HepG2 (cell line): Measurements from ENCODE around the gene NCKIPSD. TPM values are rescaled to one million over a fixed set of nuclear protein-coding genes. Genes with fewer than 3 reads are reported as not detected.

Source experiments
- ATAC-seq: fragments of 200-7000 bp; cut with Tn5 transposase; 3 replicates; pipeline ENCODE4 v1.9.1; 2020; ENCODE audit warnings: mild to moderate bottlenecking, moderate library complexity
- BruUV-seq: library from RNA; stranded (reverse); fragments of 400-500 nt; replicated peaks from 2 replicates; lab custom pipeline; 2021; lab: Mats Ljungman, UMichigan
- CTCF ChIA-PET: fragments of 300-600 bp; formaldehyde crosslinking; extraction: SDS; loops from one replicate; lab custom pipeline; 2021; ENCODE audit warnings: low total read pairs, inconsistent platforms, low intra/inter-chr PET ratio; lab: Yijun Ruan, JAX
- POLR2A ChIA-PET: fragments of 350-600 bp; sonication (Branson Sonifier 250); formaldehyde crosslinking; loops from one replicate; lab custom pipeline; 2020; ENCODE audit warnings: antibody characterized with exemption, inconsistent platforms; lab: Yijun Ruan, JAX
- DNase-seq: peaks from one replicate; pipeline ENCODE4 v3.0.0-alpha.2; 2015; ENCODE audit warnings: low spot score
- FAIRE-seq: peaks from 3 replicates; lab custom pipeline; 2011; peaks lifted over from hg19 to GRCh38; lab: Jason Lieb, UNC
- H2AFZ ChIP-seq: one replicate; pipeline ENCODE4 v1.6.1; 2011; ENCODE audit warnings: low read length, inconsistent platforms
- H3K27ac ChIP-seq: fragments of 300-600 bp; 3 replicates; pipeline ENCODE4 v1.8.0; 2011; ENCODE audit warnings: mixed run types, mild to moderate bottlenecking, mixed read lengths, low read length, inconsistent platforms; ENCODE audit not compliant: insufficient read depth; ENCODE audit errors: extremely low read length
- H3K27me3 ChIP-seq, 2 experiments: fragments of 200-600 bp in 1 of 2; 2 replicates in 1 of 2; 3 replicates in 1 of 2; pipeline versions ENCODE4 v1.6.0 to v1.8.0; 2011; ENCODE audit warnings: low read length in 2 of 2, mild to moderate bottlenecking in 2 of 2, moderate library complexity in 2 of 2, inconsistent platforms in 1 of 2; ENCODE audit not compliant: insufficient read depth in 2 of 2, control insufficient read depth in 1 of 2
- H3K36me3 ChIP-seq, 2 experiments: fragments of 200-600 bp in 1 of 2; replicated peaks in 1 of 2; 2 replicates in 1 of 2; 3 replicates in 1 of 2; pipeline versions ENCODE4 v1.5.1 to v1.8.0; 2011; ENCODE audit warnings: low read length in 2 of 2, inconsistent platforms in 1 of 2; ENCODE audit not compliant: insufficient read depth in 2 of 2, control insufficient read depth in 1 of 2
- H3K4me1 ChIP-seq: 2 replicates; pipeline ENCODE4 v1.5.1; 2012; ENCODE audit warnings: low read length, inconsistent platforms; ENCODE audit not compliant: insufficient read depth
- H3K4me2 ChIP-seq: 2 replicates; pipeline ENCODE4 v1.6.0; 2011; ENCODE audit warnings: low read depth, low read length, inconsistent platforms
- H3K4me3 ChIP-seq, 3 experiments: fragments of 200-600 bp in 1 of 3; sonication (generic), shearing (Covaris generic) in 1 of 3; replicated peaks in 1 of 3; 2 replicates each; pipeline ENCODE4 v1.5.1; 2011 to 2016; ENCODE audit warnings: low read length in 3 of 3, inconsistent platforms in 2 of 3, low read depth in 2 of 3, mild to moderate bottlenecking in 2 of 3, control low read depth in 1 of 3, mixed read lengths in 1 of 3; ENCODE audit not compliant: insufficient read depth in 1 of 3
- H3K79me2 ChIP-seq: one replicate; pipeline ENCODE4 v1.6.1; 2011; ENCODE audit warnings: low read length, inconsistent platforms; ENCODE audit not compliant: insufficient read depth
- H3K9ac ChIP-seq: 2 replicates; pipeline ENCODE4 v1.6.0; 2011; ENCODE audit warnings: mild to moderate bottlenecking, low read depth, low read length, inconsistent platforms; ENCODE audit not compliant: insufficient read depth
- H3K9me3 ChIP-seq: 2 replicates; pipeline ENCODE4 v1.5.1; 2012; ENCODE audit warnings: mild to moderate bottlenecking, low read length
- H4K20me1 ChIP-seq: 2 replicates; pipeline ENCODE4 v1.6.0; 2011; ENCODE audit warnings: inconsistent platforms, mild to moderate bottlenecking, low read length, moderate library complexity; ENCODE audit not compliant: insufficient read depth
- JUND ChIP-seq: sonication (generic); formaldehyde crosslinking; IDR thresholded peaks from 2 replicates; pipeline ENCODE4 v1.8.0; 2022; ENCODE audit warnings: mild to moderate bottlenecking, missing genetic modification reagents
- MTF1 ChIP-seq: sonication (generic); formaldehyde crosslinking; IDR thresholded peaks from 2 replicates; pipeline ENCODE4 v1.5.0; 2020; ENCODE audit warnings: missing genetic modification reagents
- SATB2 ChIP-seq: sonication (generic); formaldehyde crosslinking; IDR thresholded peaks from 2 replicates; pipeline ENCODE4 v1.5.0; 2020; ENCODE audit warnings: missing genetic modification reagents
- ZBTB7B ChIP-seq: sonication (generic); formaldehyde crosslinking; IDR thresholded peaks from 2 replicates; pipeline ENCODE4 v1.4.0; 2020; ENCODE audit warnings: missing genetic modification reagents
- ZMYM3 ChIP-seq: sonication (generic); formaldehyde crosslinking; IDR thresholded peaks from 2 replicates; pipeline ENCODE4 v1.5.1; 2020; ENCODE audit warnings: mild to moderate bottlenecking, missing genetic modification reagents
- ZNF367 ChIP-seq: sonication (generic); formaldehyde crosslinking; IDR thresholded peaks from 2 replicates; pipeline ENCODE4 v1.4.0; 2020; ENCODE audit warnings: missing genetic modification reagents, borderline replicate concordance
- ZNF660 ChIP-seq: sonication (generic); formaldehyde crosslinking; IDR thresholded peaks from 2 replicates; pipeline ENCODE4 v1.5.1; 2020; ENCODE audit warnings: mild to moderate bottlenecking, low read depth, missing genetic modification reagents, borderline replicate concordance
- ZNF761 ChIP-seq: sonication (generic); formaldehyde crosslinking; conservative IDR thresholded peaks from 2 replicates; pipeline ENCODE4 v1.4.0; 2020; ENCODE audit warnings: mild to moderate bottlenecking, missing genetic modification reagents
- ZNF777 ChIP-seq: sonication (generic); formaldehyde crosslinking; IDR thresholded peaks from 2 replicates; pipeline ENCODE4 v1.4.0; 2020; ENCODE audit warnings: missing genetic modification reagents
- ZSCAN31 ChIP-seq: sonication (generic); formaldehyde crosslinking; IDR thresholded peaks from 2 replicates; pipeline ENCODE4 v1.5.0; 2020; ENCODE audit warnings: low read depth, mild to moderate bottlenecking, missing genetic modification reagents
- WGBS: methylation state at CpG from one replicate; pipeline ENCODE4 v1.1.6; 2017; ENCODE audit warnings: low lambda C conversion rate; 5-methylcytosine and 5-hydroxymethylcytosine counted together
- in situ Hi-C: cut with HindIII; loops from 2 replicates; pipeline ENCODE4 v1.10.0; 2017; ENCODE audit warnings: low pct_unique_long_range_greater_than_20kb; ENCODE audit not compliant: extremely low pct_ligation_motif_present
- intact Hi-C: fragments of 100-400 bp; cut with micrococcal nuclease; formaldehyde crosslinking; loops from one replicate; pipeline ENCODE4 v1.10.0; 2022; ENCODE audit not compliant: unreplicated experiment
- polyA plus RNA-seq, 8 experiments: library from polyadenylated mRNA; depleted of rRNA in 3 of 8; stranded (reverse) in 7 of 8; unstranded in 1 of 8; fragments of >200 nt; fragmentation: Illumina TruSeq in 4 of 8; extraction: Trizol in 4 of 8; gene quantifications; 2 replicates each; pipeline versions ENCODE4 v1.2.1 to v1.2.3, GENCODE V29; 2011 to 2016; ENCODE audit warnings: low read depth in 4 of 8, missing spikeins in 1 of 8, mixed read lengths in 1 of 8; ENCODE audit not compliant: insufficient read depth in 1 of 8
- total RNA-seq, 5 experiments: library from RNA; depleted of rRNA; stranded (reverse); fragments of >200 nt; fragmentation: Illumina TruSeq; extraction: Trizol; gene quantifications; 2 replicates each; pipeline ENCODE4 v1.2.3, GENCODE V29; 2016; ENCODE audit warnings: low read depth in 1 of 5
- TF ChIP-seq, protein P1 (sequence below): sonication (generic); formaldehyde crosslinking; IDR thresholded peaks from 2 replicates; pipeline ENCODE4 v1.5.0; 2020; ENCODE audit warnings: missing genetic modification reagents
- TF ChIP-seq, protein P2 (sequence below): IDR thresholded peaks from 2 replicates; pipeline ENCODE4 v1.6.1; 2016; ENCODE audit warnings: low read depth, control low read depth
- TF ChIP-seq, protein P3 (sequence below): sonication (generic); formaldehyde crosslinking; IDR thresholded peaks from 2 replicates; pipeline ENCODE4 v1.8.0; 2022; ENCODE audit warnings: mild to moderate bottlenecking, missing genetic modification reagents; ENCODE audit not compliant: insufficient replicate concordance
- TF ChIP-seq, protein P4 (sequence below): sonication (generic); formaldehyde crosslinking; IDR thresholded peaks from 2 replicates; pipeline ENCODE4 v1.4.0; 2020; ENCODE audit warnings: missing genetic modification reagents, borderline replicate concordance
- TF ChIP-seq, protein P5 (sequence below): sonication (generic); formaldehyde crosslinking; IDR thresholded peaks from 2 replicates; pipeline ENCODE4 v1.9.0; 2021; ENCODE audit warnings: missing genetic modification reagents, mild to moderate bottlenecking, borderline replicate concordance

The NCKIPSD gene
- total and polyA plus RNA-seq, 2 of the 13 experiments (the other 11 are each of a cell fraction or from before 2014, with no cell fraction given), result 13.5 to 35.2 TPM

DNA sequence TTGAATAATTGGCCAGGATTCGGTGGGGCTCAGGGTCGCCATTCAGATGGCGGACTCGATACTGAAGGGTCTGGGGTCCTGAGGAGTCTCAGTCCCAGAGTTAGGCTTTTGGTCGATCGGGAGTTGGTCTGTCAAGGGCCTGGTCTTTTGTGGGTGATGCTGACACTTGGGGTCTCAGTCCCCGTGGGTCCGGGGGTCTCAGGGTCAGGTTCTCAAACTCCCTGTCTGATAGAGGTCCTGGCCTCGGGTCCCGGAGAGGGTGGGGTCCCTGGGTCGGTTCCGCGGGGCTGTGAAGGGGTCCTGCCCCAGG lies 467 bp downstream of the NCKIPSD start:
- under 1% methylated on average over 10 of the region's 13 CpGs for WGBS
- intact Hi-C loops (loop anchor here (1.0 kb wide), 1 partner anchor 55 kb away; no protein-coding TSS in a partner anchor), in situ Hi-C loops (no loop called here)
- Histone ChIP-seq H3K4me3 (peak overlapping the region; percentile 82 to 97 (median 88)), H3K36me3 (peaks cover 32 to 62% of the 10 kb centered on the region in 2 experiments), H3K9me3 (no peaks in the 10 kb centered on the region), H3K27ac (peak overlapping the region; percentile 83), H2AFZ (no peak overlapping the region), H3K79me2 (peaks cover 25% of the 10 kb centered on the region), H3K4me1 (peaks cover 26% of the 10 kb centered on the region), H3K9ac (peak overlapping the region; percentile 94), H3K27me3 (no peaks in the 10 kb centered on the region; a peak in 2 of 5 replicates), H4K20me1 (0 out of 2 replicates have a peak, but pooled peaks cover 4% of the 10 kb centered on the region), H3K4me2 (peak overlapping the region; percentile 92)
- BruUV-seq, result no TSS peak
- ChIA-PET CTCF (interaction anchor here (1.0 to 1.1 kb wide), 3 partner anchors 21 to 136 kb away, joined by 3 to 5 read pairs (median 4); no protein-coding TSS in a partner anchor), POLR2A (interaction anchor here (0.7 to 1.7 kb wide), 3 partner anchors 12 to 32 kb away, joined by 3 to 8 read pairs (median 3); partner anchors contain the start of genes CELSR3 and IP6K2)
- no peak for FAIRE-seq
- ATAC-seq, result no peak; the same call in 2 of the 3 replicates
- no peak for DNase-seq
- TF ChIP-seq, protein P1, sequence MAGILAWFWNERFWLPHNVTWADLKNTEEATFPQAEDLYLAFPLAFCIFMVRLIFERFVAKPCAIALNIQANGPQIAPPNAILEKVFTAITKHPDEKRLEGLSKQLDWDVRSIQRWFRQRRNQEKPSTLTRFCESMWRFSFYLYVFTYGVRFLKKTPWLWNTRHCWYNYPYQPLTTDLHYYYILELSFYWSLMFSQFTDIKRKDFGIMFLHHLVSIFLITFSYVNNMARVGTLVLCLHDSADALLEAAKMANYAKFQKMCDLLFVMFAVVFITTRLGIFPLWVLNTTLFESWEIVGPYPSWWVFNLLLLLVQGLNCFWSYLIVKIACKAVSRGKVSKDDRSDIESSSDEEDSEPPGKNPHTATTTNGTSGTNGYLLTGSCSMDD (CRISPR knock-in tag), result no peak
- TF ChIP-seq, protein P2, sequence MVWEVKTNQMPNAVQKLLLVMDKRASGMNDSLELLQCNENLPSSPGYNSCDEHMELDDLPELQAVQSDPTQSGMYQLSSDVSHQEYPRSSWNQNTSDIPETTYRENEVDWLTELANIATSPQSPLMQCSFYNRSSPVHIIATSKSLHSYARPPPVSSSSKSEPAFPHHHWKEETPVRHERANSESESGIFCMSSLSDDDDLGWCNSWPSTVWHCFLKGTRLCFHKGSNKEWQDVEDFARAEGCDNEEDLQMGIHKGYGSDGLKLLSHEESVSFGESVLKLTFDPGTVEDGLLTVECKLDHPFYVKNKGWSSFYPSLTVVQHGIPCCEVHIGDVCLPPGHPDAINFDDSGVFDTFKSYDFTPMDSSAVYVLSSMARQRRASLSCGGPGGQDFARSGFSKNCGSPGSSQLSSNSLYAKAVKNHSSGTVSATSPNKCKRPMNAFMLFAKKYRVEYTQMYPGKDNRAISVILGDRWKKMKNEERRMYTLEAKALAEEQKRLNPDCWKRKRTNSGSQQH (CRISPR knock-in tag), result no peak
- TF ChIP-seq MTF1 (no peak), JUND (no peak), ZNF777 (CRISPR knock-in tag) (no peak), ZSCAN31 (CRISPR knock-in tag) (no peak), SATB2 (CRISPR knock-in tag) (no peak), ZNF367 (no peak), ZBTB7B (CRISPR knock-in tag) (peak; percentile 81; the same call in 1 of the 2 replicates), ZMYM3 (CRISPR knock-in tag) (no peak), ZNF660 (CRISPR knock-in tag) (no peak), ZNF761 (CRISPR knock-in tag) (no peak)
- TF ChIP-seq, protein P3, sequence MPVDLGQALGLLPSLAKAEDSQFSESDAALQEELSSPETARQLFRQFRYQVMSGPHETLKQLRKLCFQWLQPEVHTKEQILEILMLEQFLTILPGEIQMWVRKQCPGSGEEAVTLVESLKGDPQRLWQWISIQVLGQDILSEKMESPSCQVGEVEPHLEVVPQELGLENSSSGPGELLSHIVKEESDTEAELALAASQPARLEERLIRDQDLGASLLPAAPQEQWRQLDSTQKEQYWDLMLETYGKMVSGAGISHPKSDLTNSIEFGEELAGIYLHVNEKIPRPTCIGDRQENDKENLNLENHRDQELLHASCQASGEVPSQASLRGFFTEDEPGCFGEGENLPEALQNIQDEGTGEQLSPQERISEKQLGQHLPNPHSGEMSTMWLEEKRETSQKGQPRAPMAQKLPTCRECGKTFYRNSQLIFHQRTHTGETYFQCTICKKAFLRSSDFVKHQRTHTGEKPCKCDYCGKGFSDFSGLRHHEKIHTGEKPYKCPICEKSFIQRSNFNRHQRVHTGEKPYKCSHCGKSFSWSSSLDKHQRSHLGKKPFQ (CRISPR knock-in tag), result no peak
- TF ChIP-seq, protein P4, sequence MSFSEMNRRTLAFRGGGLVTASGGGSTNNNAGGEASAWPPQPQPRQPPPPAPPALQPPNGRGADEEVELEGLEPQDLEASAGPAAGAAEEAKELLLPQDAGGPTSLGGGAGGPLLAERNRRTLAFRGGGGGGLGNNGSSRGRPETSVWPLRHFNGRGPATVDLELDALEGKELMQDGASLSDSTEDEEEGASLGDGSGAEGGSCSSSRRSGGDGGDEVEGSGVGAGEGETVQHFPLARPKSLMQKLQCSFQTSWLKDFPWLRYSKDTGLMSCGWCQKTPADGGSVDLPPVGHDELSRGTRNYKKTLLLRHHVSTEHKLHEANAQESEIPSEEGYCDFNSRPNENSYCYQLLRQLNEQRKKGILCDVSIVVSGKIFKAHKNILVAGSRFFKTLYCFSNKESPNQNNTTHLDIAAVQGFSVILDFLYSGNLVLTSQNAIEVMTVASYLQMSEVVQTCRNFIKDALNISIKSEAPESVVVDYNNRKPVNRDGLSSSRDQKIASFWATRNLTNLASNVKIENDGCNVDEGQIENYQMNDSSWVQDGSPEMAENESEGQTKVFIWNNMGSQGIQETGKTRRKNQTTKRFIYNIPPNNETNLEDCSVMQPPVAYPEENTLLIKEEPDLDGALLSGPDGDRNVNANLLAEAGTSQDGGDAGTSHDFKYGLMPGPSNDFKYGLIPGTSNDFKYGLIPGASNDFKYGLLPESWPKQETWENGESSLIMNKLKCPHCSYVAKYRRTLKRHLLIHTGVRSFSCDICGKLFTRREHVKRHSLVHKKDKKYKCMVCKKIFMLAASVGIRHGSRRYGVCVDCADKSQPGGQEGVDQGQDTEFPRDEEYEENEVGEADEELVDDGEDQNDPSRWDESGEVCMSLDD (CRISPR knock-in tag), result no peak
- TF ChIP-seq, protein P5, sequence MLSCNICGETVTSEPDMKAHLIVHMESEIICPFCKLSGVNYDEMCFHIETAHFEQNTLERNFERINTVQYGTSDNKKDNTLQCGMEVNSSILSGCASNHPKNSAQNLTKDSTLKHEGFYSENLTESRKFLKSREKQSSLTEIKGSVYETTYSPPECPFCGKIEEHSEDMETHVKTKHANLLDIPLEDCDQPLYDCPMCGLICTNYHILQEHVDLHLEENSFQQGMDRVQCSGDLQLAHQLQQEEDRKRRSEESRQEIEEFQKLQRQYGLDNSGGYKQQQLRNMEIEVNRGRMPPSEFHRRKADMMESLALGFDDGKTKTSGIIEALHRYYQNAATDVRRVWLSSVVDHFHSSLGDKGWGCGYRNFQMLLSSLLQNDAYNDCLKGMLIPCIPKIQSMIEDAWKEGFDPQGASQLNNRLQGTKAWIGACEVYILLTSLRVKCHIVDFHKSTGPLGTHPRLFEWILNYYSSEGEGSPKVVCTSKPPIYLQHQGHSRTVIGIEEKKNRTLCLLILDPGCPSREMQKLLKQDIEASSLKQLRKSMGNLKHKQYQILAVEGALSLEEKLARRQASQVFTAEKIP (CRISPR knock-in tag), result no peak
